Spinal cord (tissue), 10 donors: ENCODE measurements around the gene PRDM15. TPM values are rescaled to one million over a fixed set of nuclear protein-coding genes. Genes with fewer than 3 reads are reported as not detected.
A peak's percentile ranks its signal among the peaks of the same experiment; 100 is the strongest.

Source experiments
- DNase-seq, 6 donors: peaks; one replicate each; pipeline versions ENCODE4 v3.0.0 to v3.0.0-alpha.2; 2013 to 2015; ENCODE audit warnings: low spot score in 6 of 6, low read depth in 4 of 6
- H3K27ac ChIP-seq: one replicate; pipeline ENCODE4 v1.5.1; 2013; ENCODE audit warnings: low read depth, low read length, control low read depth
- H3K27me3 ChIP-seq: one replicate; pipeline ENCODE4 v1.6.1; 2013; ENCODE audit warnings: low read length; ENCODE audit not compliant: control insufficient read depth, insufficient read depth
- H3K36me3 ChIP-seq: one replicate; pipeline ENCODE4 v1.6.1; 2013; ENCODE audit warnings: low read length; ENCODE audit not compliant: control insufficient read depth, insufficient read depth
- H3K4me1 ChIP-seq: one replicate; pipeline ENCODE4 v1.6.1; 2013; ENCODE audit warnings: low read length; ENCODE audit not compliant: control insufficient read depth, insufficient read depth
- H3K4me3 ChIP-seq: one replicate; pipeline ENCODE4 v1.5.1; 2013; ENCODE audit warnings: low read depth, low read length, control low read depth
- H3K9me3 ChIP-seq: one replicate; pipeline ENCODE4 v1.6.1; 2013; ENCODE audit warnings: low read length; ENCODE audit not compliant: control insufficient read depth, insufficient read depth
- WGBS: methylation state at CpG from one replicate; pipeline ENCODE4 v1.1.5; 2013; ENCODE audit warnings: missing lambda C conversion rate; ENCODE audit not compliant: insufficient coverage; 5-methylcytosine and 5-hydroxymethylcytosine counted together
- polyA plus RNA-seq, 2 donors: library from polyadenylated mRNA; unstranded; fragments of 120-200 nt; gene quantifications; one replicate each; pipeline ENCODE4 v1.2.1, GENCODE V29; 2013; ENCODE audit not compliant: insufficient read length in 2 of 2
- total RNA-seq, 2 donors: library from RNA; depleted of rRNA in 1 of 2; stranded (reverse); fragments of 120-200 nt in 1 of 2; fragments of >200 nt in 1 of 2; gene quantifications; one replicate each; pipeline versions ENCODE4 v1.2.3 to v1.2.4, GENCODE V29; 2013 to 2014
- donor health status: healthy.

The PRDM15 gene
- total and polyA plus RNA-seq, 4 donors = 4.1 to 7.1 (median 6.3) TPM

GRCh38 chr21:41923631-41924367, 44.7 kb upstream of the PRDM15 start:
- H3K4me3 ChIP-seq = no peak overlapping the region
- peaks cover 9% of the 10 kb centered on the region for H3K36me3 ChIP-seq
- H3K27me3 ChIP-seq = no peaks in the 10 kb centered on the region
- no peak overlapping the region for H3K27ac ChIP-seq
- DNase-seq = no peak
- H3K9me3 ChIP-seq = no peaks in the 10 kb centered on the region
- 72% methylated on average over 6 of the region's 7 CpGs for WGBS
- peaks cover 39% of the 10 kb centered on the region for H3K4me1 ChIP-seq

GRCh38 chr21:41923186-41923585, 44.0 kb upstream of the PRDM15 start:
- Histone ChIP-seq H3K27me3 (no peaks in the 10 kb centered on the region), H3K4me3 (no peak overlapping the region), H3K9me3 (no peaks in the 10 kb centered on the region), H3K4me1 (peaks cover 35% of the 10 kb centered on the region), H3K27ac (no peak overlapping the region), H3K36me3 (peaks cover 14% of the 10 kb centered on the region)
- DNase-seq = no peak
- 100% methylated on average over 1 of the region's 8 CpGs for WGBS

- no CpG with 5 or more reads among the region's 7 CpGs for WGBS
- H3K27me3 ChIP-seq = no peaks in the 10 kb centered on the region
- no peak overlapping the region for H3K4me3 ChIP-seq
- no peak for DNase-seq
- peaks cover 27% of the 10 kb centered on the region for H3K36me3 ChIP-seq
- peaks cover 21% of the 10 kb centered on the region for H3K4me1 ChIP-seq
- H3K9me3 ChIP-seq = no peaks in the 10 kb centered on the region
- H3K27ac ChIP-seq = no peak overlapping the region
Measured at GRCh38 chr21:41921021-41921420, 41.9 kb upstream of the PRDM15 start.

- Histone ChIP-seq H3K36me3 (peaks cover 31% of the 10 kb centered on the region), H3K4me1 (peaks cover 16% of the 10 kb centered on the region), H3K27me3 (no peaks in the 10 kb centered on the region), H3K9me3 (no peaks in the 10 kb centered on the region), H3K4me3 (no peak overlapping the region), H3K27ac (no peak overlapping the region)
- WGBS = 40% methylated on average over 2 of the region's 5 CpGs
- peak in 1 of 6 donors; percentile 84 for DNase-seq
Measured at GRCh38 chr21:41920476-41920875, 41.3 kb upstream of the PRDM15 start.

GRCh38 chr21:41919666-41920398, 40.7 kb upstream of the PRDM15 start:
- Histone ChIP-seq H3K9me3 (no peaks in the 10 kb centered on the region), H3K4me3 (no peak overlapping the region), H3K27me3 (no peaks in the 10 kb centered on the region), H3K27ac (no peak overlapping the region), H3K36me3 (peaks cover 34% of the 10 kb centered on the region), H3K4me1 (peaks cover 16% of the 10 kb centered on the region)
- DNase-seq = no peak
- 90% methylated on average over 13 of the region's 15 CpGs for WGBS

GRCh38 chr21:41918561-41919358, 39.6 kb upstream of the PRDM15 start:
- H3K4me3 ChIP-seq = no peak overlapping the region
- no peaks in the 10 kb centered on the region for H3K27me3 ChIP-seq
- H3K27ac ChIP-seq = no peak overlapping the region
- H3K4me1 ChIP-seq = peaks cover 12% of the 10 kb centered on the region
- peaks cover 44% of the 10 kb centered on the region for H3K36me3 ChIP-seq
- H3K9me3 ChIP-seq = no peaks in the 10 kb centered on the region
- 92% methylated on average over 11 of the region's 15 CpGs for WGBS
- no peak for DNase-seq

GRCh38 chr21:41917531-41917930, 38.4 kb upstream of the PRDM15 start:
- H3K4me3 ChIP-seq = no peak overlapping the region
- peaks cover 10% of the 10 kb centered on the region for H3K4me1 ChIP-seq
- no peak for DNase-seq
- WGBS = 88% methylated on average over 4 of the region's 4 CpGs
- no peaks in the 10 kb centered on the region for H3K9me3 ChIP-seq
- H3K27ac ChIP-seq = no peak overlapping the region
- peaks cover 53% of the 10 kb centered on the region for H3K36me3 ChIP-seq
- H3K27me3 ChIP-seq = no peaks in the 10 kb centered on the region

- Histone ChIP-seq H3K4me3 (no peak overlapping the region), H3K36me3 (peaks cover 57% of the 10 kb centered on the region), H3K9me3 (no peaks in the 10 kb centered on the region), H3K27ac (no peak overlapping the region), H3K4me1 (peaks cover 9% of the 10 kb centered on the region), H3K27me3 (no peaks in the 10 kb centered on the region)
- WGBS = 85% methylated on average over 3 of the region's 3 CpGs
- DNase-seq = no peak
Measured at GRCh38 chr21:41916888-41917433, 37.8 kb upstream of the PRDM15 start.

GRCh38 chr21:41914965-41915364, 35.8 kb upstream of the PRDM15 start:
- no peak overlapping the region for H3K27ac ChIP-seq
- H3K36me3 ChIP-seq = peaks cover 65% of the 10 kb centered on the region
- H3K4me1 ChIP-seq = peaks cover 6% of the 10 kb centered on the region
- H3K9me3 ChIP-seq = no peaks in the 10 kb centered on the region
- no peaks in the 10 kb centered on the region for H3K27me3 ChIP-seq
- no peak overlapping the region for H3K4me3 ChIP-seq
- 96% methylated on average over 5 of the region's 6 CpGs for WGBS
- no peak for DNase-seq
